Measurements from ENCODE around the gene PAQR4.

Gene PAQR4

GRCh38 chr16:2946649-2947048 is 22.5 kb upstream of the PAQR4 start:
- no peak for DNase-seq

GRCh38 chr16:2948807-2949704 is 20.1 kb upstream of the PAQR4 start:
- DNase-seq = no peak

GRCh38 chr16:2949705-2950352 is 19.3 kb upstream of the PAQR4 start:
- DNase-seq = no peak

GRCh38 chr16:2950353-2950724 is 18.8 kb upstream of the PAQR4 start:
- no peak for DNase-seq

- no peak for DNase-seq
These were observed 18.4 kb upstream of the PAQR4 start for GRCh38 chr16:2950773-2951172.

- no peak for DNase-seq
These were observed 16.5 kb upstream of the PAQR4 start for GRCh38 chr16:2952679-2953078.

- no peak for DNase-seq
These were observed 15.2 kb upstream of the PAQR4 start for GRCh38 chr16:2953706-2954627.

GRCh38 chr16:2954656-2955381 is 14.3 kb upstream of the PAQR4 start:
- DNase-seq = no peak

GRCh38 chr16:2955438-2955778 is 13.7 kb upstream of the PAQR4 start:
- no peak for DNase-seq

GRCh38 chr16:2955779-2956578 is 13.2 kb upstream of the PAQR4 start:
- DNase-seq = no peak

GRCh38 chr16:2956579-2956956 is 12.6 kb upstream of the PAQR4 start:
- no peak for DNase-seq

- DNase-seq = no peak
These were observed 9.9 kb upstream of the PAQR4 start for GRCh38 chr16:2959206-2959605.

- no peak for DNase-seq
These were observed 8.8 kb upstream of the PAQR4 start for GRCh38 chr16:2960183-2961010.

GRCh38 chr16:2962334-2963073 is 6.6 kb upstream of the PAQR4 start:
- no peak for DNase-seq

- no peak for DNase-seq
These were observed 6.0 kb upstream of the PAQR4 start for GRCh38 chr16:2963074-2963722.

GRCh38 chr16:2963723-2964474 is 5.2 kb upstream of the PAQR4 start, which contains the start of gene KREMEN2:
TSS of gene KREMEN2 (plus strand) at chr16:2964275. CDS start at chr16:2964521, 246 bp downstream.
- DNase-seq = peak in 1 of 4 experiments; percentile 26

GRCh38 chr16:2964475-2965336 is 4.4 kb upstream of the PAQR4 start:
- peak in 2 of 4 experiments; percentile 22 to 58 for DNase-seq

All from activated naive CD4-positive, alpha-beta T cell (primary cell).